K562 (cell line): Measurements from ENCODE around the gene AIG1. TPM values are rescaled to one million over a fixed set of nuclear protein-coding genes. Genes with fewer than 3 reads are reported as not detected.

Experiments
- ATAC-seq: fragments of 200-7000 bp; cut with Tn5 transposase; 3 replicates; pipeline ENCODE4 v1.9.1; 2020; ENCODE audit warnings: moderate library complexity
- BruUV-seq: library from RNA; stranded (reverse); fragments of 400-500 nt; replicated peaks from 2 replicates; lab custom pipeline; 2021; lab: Mats Ljungman, UMichigan
- CTCF ChIA-PET: fragments of 300-600 bp; formaldehyde crosslinking; extraction: SDS; loops from one replicate; lab custom pipeline; 2021; ENCODE audit warnings: low intra/inter-chr PET ratio; lab: Yijun Ruan, JAX
- POLR2A ChIA-PET: fragments of 300-600, 350-650 bp; sonication (Branson Sonifier 250); formaldehyde crosslinking; extraction: SDS; loops from one replicate; lab custom pipeline; 2021; ENCODE audit warnings: antibody characterized with exemption, inconsistent platforms; lab: Yijun Ruan, JAX
- DNase-seq, 4 experiments: peaks; one replicate each; pipeline versions ENCODE4 v3.0.0 to v3.0.0-alpha.2; 2011 to 2018; ENCODE audit warnings: low spot score in 3 of 4, mixed read lengths in 3 of 4; ENCODE audit errors: extremely low read depth in 1 of 4
- FAIRE-seq: peaks from 2 replicates; lab custom pipeline; 2011; peaks lifted over from hg19 to GRCh38; lab: Jason Lieb, UNC
- H2AFZ ChIP-seq: 2 replicates; pipeline ENCODE4 v1.6.0; 2011; ENCODE audit warnings: low read depth, low read length, control low read depth, inconsistent platforms
- H3K27ac ChIP-seq: fragments of 200-600 bp; 3 replicates; pipeline ENCODE4 v1.8.0; 2011; ENCODE audit warnings: low read depth, mild to moderate bottlenecking, control low read depth, inconsistent platforms, low read length, moderate library complexity, mixed read lengths; ENCODE audit errors: extremely low read depth
- H3K27me3 ChIP-seq, 2 experiments: fragments of 300-600 bp in 1 of 2; 2 replicates in 1 of 2; 3 replicates in 1 of 2; pipeline versions ENCODE4 v1.6.0 to v1.8.0; 2011; ENCODE audit warnings: inconsistent platforms in 2 of 2, low read length in 2 of 2, mild to moderate bottlenecking in 1 of 2, mixed read lengths in 1 of 2, moderate library complexity in 1 of 2; ENCODE audit not compliant: control insufficient read depth in 2 of 2, insufficient read depth in 2 of 2
- H3K36me3 ChIP-seq: fragments of 300-600 bp; 3 replicates; pipeline ENCODE4 v1.8.0; 2011; ENCODE audit warnings: mild to moderate bottlenecking, low read length, inconsistent platforms; ENCODE audit not compliant: control insufficient read depth, insufficient read depth
- H3K4me1 ChIP-seq, 2 experiments: fragments of 200-600 bp in 1 of 2; replicated peaks in 1 of 2; 2 replicates in 1 of 2; 3 replicates in 1 of 2; pipeline versions ENCODE4 v1.5.1 to v1.8.0; 2011; ENCODE audit warnings: inconsistent platforms in 2 of 2, low read length in 2 of 2, mild to moderate bottlenecking in 1 of 2, mixed read lengths in 1 of 2, moderate library complexity in 1 of 2; ENCODE audit not compliant: control insufficient read depth in 2 of 2, insufficient read depth in 2 of 2
- H3K4me2 ChIP-seq: 2 replicates; pipeline ENCODE4 v1.6.1; 2011; ENCODE audit warnings: low read length, control low read depth, inconsistent platforms, mixed read lengths; ENCODE audit not compliant: insufficient read depth
- H3K4me3 ChIP-seq: fragments of 200-600 bp; sonication (generic), shearing (Covaris generic); 2 replicates; pipeline ENCODE4 v1.5.1; 2016; ENCODE audit warnings: control low read depth, inconsistent platforms
- H3K79me2 ChIP-seq: fragments of 200-600 bp; 3 replicates; pipeline ENCODE4 v1.8.0; 2011; ENCODE audit warnings: low read length, inconsistent platforms; ENCODE audit not compliant: control insufficient read depth, insufficient read depth
- H3K9ac ChIP-seq, 2 experiments: 2 replicates each; pipeline versions ENCODE4 v1.6.0 to v1.6.1; 2011; ENCODE audit warnings: low read depth in 2 of 2, low read length in 2 of 2, control low read depth in 1 of 2, inconsistent platforms in 1 of 2, mild to moderate bottlenecking in 1 of 2, mixed read lengths in 1 of 2; ENCODE audit not compliant: insufficient read depth in 1 of 2
- H3K9me1 ChIP-seq: one replicate; pipeline ENCODE4 v1.6.0; 2011; ENCODE audit warnings: inconsistent platforms, mild to moderate bottlenecking, low read length, moderate library complexity; ENCODE audit not compliant: control insufficient read depth, insufficient read depth
- H3K9me3 ChIP-seq: replicated peaks from 2 replicates; pipeline ENCODE4 v1.5.1; 2011; ENCODE audit warnings: low read depth, low read length, inconsistent platforms; ENCODE audit not compliant: control insufficient read depth, insufficient read depth
- H4K20me1 ChIP-seq: replicated peaks from 2 replicates; pipeline ENCODE4 v1.6.1; 2011; ENCODE audit warnings: low read length, inconsistent platforms, mixed read lengths; ENCODE audit not compliant: control insufficient read depth, insufficient read depth
- CEBPG ChIP-seq, 3 experiments: fragments of 200-800 bp in 1 of 3; sonication (Bioruptor generic) in 1 of 3; sonication (generic) in 1 of 3; formaldehyde crosslinking in 1 of 3; IDR thresholded peaks in 2 of 3; conservative IDR thresholded peaks in 1 of 3; 2 replicates each; pipeline versions ENCODE4 v1.6.1 to v1.8.0; 2016 to 2022; ENCODE audit warnings: missing compliant biosample characterization in 2 of 3, missing genetic modification characterization in 2 of 3, mild to moderate bottlenecking in 1 of 3, missing genetic modification reagents in 1 of 3
- CHD4 ChIP-seq: fragments of 200-600 bp; sonication (generic); IDR thresholded peaks from 3 replicates; pipeline ENCODE4 v1.6.1; 2012; ENCODE audit warnings: low read depth, mild to moderate bottlenecking, mixed read lengths, low read length, inconsistent platforms; ENCODE audit not compliant: insufficient read depth, insufficient replicate concordance, poor library complexity, severe bottlenecking
- EHMT2 ChIP-seq: fragments of 450-650 bp; IDR thresholded peaks from 2 replicates; pipeline ENCODE4 v1.6.1; 2018; ENCODE audit warnings: antibody characterized with exemption
- ESRRA ChIP-seq: fragments of 450-650 bp; IDR thresholded peaks from 2 replicates; pipeline ENCODE4 v1.6.1; 2014; ENCODE audit warnings: low read depth, mild to moderate bottlenecking, moderate library complexity, borderline replicate concordance
- FOXA3 ChIP-seq, 2 experiments: fragments of 450-650 bp in 1 of 2; sonication (generic) in 1 of 2; formaldehyde crosslinking; IDR thresholded peaks in 1 of 2; conservative IDR thresholded peaks in 1 of 2; 2 replicates each; pipeline versions ENCODE4 v1.4.0 to v1.8.0; 2020 to 2022; ENCODE audit warnings: mild to moderate bottlenecking in 2 of 2, missing genetic modification reagents in 1 of 2
- FOXK1 ChIP-seq: sonication (generic); formaldehyde crosslinking; IDR thresholded peaks from 2 replicates; pipeline ENCODE4 v1.8.0; 2022; ENCODE audit warnings: missing genetic modification reagents, mild to moderate bottlenecking, borderline replicate concordance
- LEF1 ChIP-seq: fragments of 450-650 bp; IDR thresholded peaks from 2 replicates; pipeline ENCODE4 v1.6.1; 2016; ENCODE audit warnings: mild to moderate bottlenecking
- MTA3 ChIP-seq: fragments of 450-650 bp; formaldehyde crosslinking; IDR thresholded peaks from 2 replicates; pipeline ENCODE4 v1.6.1; 2017; ENCODE audit warnings: mild to moderate bottlenecking, borderline replicate concordance
- PHB ChIP-seq: fragments of 250-450 bp; sonication (Bioruptor Pico); IDR thresholded peaks from 2 replicates; pipeline ENCODE4 v1.5.0; 2021
- PURB ChIP-seq: sonication (generic); formaldehyde crosslinking; IDR thresholded peaks from 2 replicates; pipeline ENCODE4 v1.9.0; 2021; ENCODE audit warnings: low read depth, mild to moderate bottlenecking, missing genetic modification reagents
- RCOR1 ChIP-seq, 2 experiments: IDR thresholded peaks; 2 replicates each; pipeline ENCODE4 v1.6.1; 2012; ENCODE audit warnings: low read depth in 2 of 2, low read length in 2 of 2, borderline replicate concordance in 1 of 2, improper control_type of control experiment in 1 of 2
- RFX1 ChIP-seq: fragments of 450-650 bp; IDR thresholded peaks from 2 replicates; pipeline ENCODE4 v1.6.1; 2016; ENCODE audit warnings: mild to moderate bottlenecking, moderate library complexity
- STAG1 ChIP-seq: sonication (generic); formaldehyde crosslinking; IDR thresholded peaks from 2 replicates; pipeline ENCODE4 v1.5.0; 2020; ENCODE audit warnings: missing genetic modification reagents, borderline replicate concordance
- THRAP3 ChIP-seq: fragments of 450-650 bp; IDR thresholded peaks from 2 replicates; pipeline ENCODE4 v1.6.1; 2016; ENCODE audit warnings: mild to moderate bottlenecking, inconsistent platforms, borderline replicate concordance
- TSC22D4 ChIP-seq: fragments of 450-650 bp; IDR thresholded peaks from 2 replicates; pipeline ENCODE4 v1.6.1; 2016; ENCODE audit warnings: missing genetic modification characterization, missing biosample characterization, control low read depth
- ZBTB1 ChIP-seq: sonication (generic); formaldehyde crosslinking; IDR thresholded peaks from 2 replicates; pipeline ENCODE4 v1.8.1; 2023; ENCODE audit warnings: missing genetic modification reagents, low read depth, mild to moderate bottlenecking, borderline replicate concordance
- ZNF584 ChIP-seq: fragments of 200-800 bp; sonication (Bioruptor generic); IDR thresholded peaks from 2 replicates; pipeline ENCODE4 v1.6.1; 2016; ENCODE audit warnings: low read depth, mild to moderate bottlenecking, missing genetic modification characterization, missing compliant biosample characterization
- WGBS: fragments of 100-300 bp; shearing (Covaris generic); methylation state at CpG from one replicate; pipeline ENCODE4 v1.1.6; 2016; ENCODE audit warnings: low coverage, mixed read lengths; ENCODE audit not compliant: insufficient coverage; ENCODE audit errors: missing lambda C conversion rate; 5-methylcytosine and 5-hydroxymethylcytosine counted together
- in situ Hi-C: fragments of 300-500 bp; cut with MboI; formaldehyde crosslinking; loops from 4 replicates; pipeline ENCODE4 v1.15.0; 2018; ENCODE audit warnings: inconsistent platforms, mixed read lengths
- intact Hi-C: fragments of 100-400 bp; cut with micrococcal nuclease; formaldehyde crosslinking; loops from 2 replicates; pipeline ENCODE4 v1.14.2; 2022
- polyA plus RNA-seq, 8 experiments: library from polyadenylated mRNA; depleted of rRNA in 4 of 8; stranded (reverse) in 5 of 8; unstranded in 3 of 8; fragments of >200 nt; fragmentation: Nextera tagmentation in 2 of 8; fragmentation: Illumina TruSeq in 1 of 8; extraction: Ambion mirVana in 2 of 8; extraction: Trizol in 1 of 8; gene quantifications; 2 replicates each; pipeline versions ENCODE4 v1.2.1 to v1.2.3, GENCODE V29; 2011 to 2014; ENCODE audit warnings: inconsistent platforms in 1 of 8, missing spikeins in 1 of 8
- total RNA-seq, 7 experiments: library from RNA; depleted of rRNA in 6 of 7; stranded (reverse); fragments of >200 nt in 6 of 7; fragmentation: Illumina TruSeq in 2 of 7; extraction: Trizol in 2 of 7; gene quantifications; 2 replicates each; pipeline versions ENCODE4 v1.2.1 to v1.2.3, GENCODE V29; 2011 to 2021; ENCODE audit warnings: low replicate concordance in 1 of 7
- TF ChIP-seq, protein P1 (sequence below), 3 experiments: fragments of 200-800 bp in 1 of 3; fragments of 250-450 bp in 1 of 3; fragments of 450-650 bp in 1 of 3; sonication (Bioruptor Pico) in 1 of 3; sonication (Bioruptor generic) in 1 of 3; formaldehyde crosslinking in 1 of 3; IDR thresholded peaks; 2 replicates each; pipeline versions ENCODE4 v1.6.1 to v1.8.0; 2016 to 2022; ENCODE audit warnings: mild to moderate bottlenecking in 2 of 3, missing genetic modification characterization in 2 of 3, missing compliant biosample characterization in 1 of 3, moderate library complexity in 1 of 3
- TF ChIP-seq, protein P2 (sequence below): fragments of 250-450 bp; sonication (Bioruptor Pico); IDR thresholded peaks from 2 replicates; pipeline ENCODE4 v1.8.0; 2021; ENCODE audit warnings: moderate library complexity, mild to moderate bottlenecking, inconsistent platforms

AIG1 gene
- total and polyA plus RNA-seq, 9 of the 15 experiments (the other 6 are each of a cell fraction or from before 2014, with no cell fraction given), result 74.8 to 333 (median 127) TPM

DNA sequence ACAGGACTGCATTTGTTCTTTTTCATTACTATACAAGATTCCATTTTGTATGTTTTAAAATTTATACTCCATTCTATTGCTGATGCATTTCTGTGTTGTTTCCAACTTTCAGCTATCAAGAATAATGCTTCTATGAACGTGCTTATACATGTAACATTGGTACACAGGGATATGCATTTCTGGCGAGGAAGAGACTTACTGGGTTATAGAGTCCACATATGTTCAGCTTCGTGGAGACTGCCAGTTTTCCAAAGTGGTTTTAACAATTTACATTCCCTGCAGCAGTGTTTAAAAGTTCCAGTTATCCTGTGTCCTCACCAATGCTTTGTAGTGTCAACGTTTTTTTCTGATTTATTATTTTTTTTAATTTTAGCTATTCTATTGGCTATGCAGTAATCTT lies 48.5 kb downstream of the AIG1 start:
- in situ Hi-C loops, result no loop called here
- DNase-seq, result no peak

More for the DNA sequence above, 48.5 kb downstream of the AIG1 start:
- 42% methylated on average over 4 of the region's 4 CpGs for WGBS
- no peak overlapping the region for H3K4me2 ChIP-seq
- no peak overlapping the region for H3K4me3 ChIP-seq
- FAIRE-seq, result no peak
- POLR2A ChIA-PET, result interaction anchor here (0.6 to 1.1 kb wide), 2 partner anchors 10 to 228 kb away, joined by 3 read pairs; no protein-coding TSS in a partner anchor
- no peaks in the 10 kb centered on the region; a peak in 2 of 5 replicates for H3K4me1 ChIP-seq
- no peaks in the 10 kb centered on the region for H3K9me1 ChIP-seq
- H2AFZ ChIP-seq, result no peak overlapping the region
- H3K79me2 ChIP-seq, result no peaks in the 10 kb centered on the region
- intact Hi-C loops, result no loop called here
- no TSS peak for BruUV-seq
- H3K27ac ChIP-seq, result no peak overlapping the region
- CTCF ChIA-PET, result no interaction called here
- no peaks in the 10 kb centered on the region for H3K9me3 ChIP-seq
- no peaks in the 10 kb centered on the region for H4K20me1 ChIP-seq
- H3K27me3 ChIP-seq, result no peaks in the 10 kb centered on the region
- H3K9ac ChIP-seq, result no peak overlapping the region
- H3K36me3 ChIP-seq, result peaks cover 9% of the 10 kb centered on the region; the same call in 2 of the 3 replicates
- TF ChIP-seq STAG1 (CRISPR knock-in tag) (no peak), MTA3 (no peak), ESRRA (no peak), PHB (no peak), EHMT2 (no peak), TSC22D4 (tag) (no peak), THRAP3 (no peak), PURB (CRISPR knock-in tag) (no peak), FOXK1 (no peak), RCOR1 (IDR thresholded peaks at IDR 0.05; ENCODE audit: borderline replicate concordance in 1 of 2, low read depth in 2 of 2, low read length in 2 of 2) (no peak), FOXA3 (CRISPR knock-in tag; conservative IDR thresholded peaks at IDR 0.05 in 1 of 2, IDR thresholded peaks at IDR 0.05 in 1 of 2) (no peak), ZBTB1 (CRISPR knock-in tag) (no peak), CEBPG (CRISPR knock-in tag; IDR thresholded peaks at IDR 0.05) (no peak), CEBPG (tag; conservative IDR thresholded peaks at IDR 0.05 in 1 of 2, IDR thresholded peaks at IDR 0.05 in 1 of 2) (no peak), CHD4 (no peak), LEF1 (no peak), RFX1 (no peak), ZNF584 (CRISPR knock-in tag) (no peak)
- TF ChIP-seq, protein P1, sequence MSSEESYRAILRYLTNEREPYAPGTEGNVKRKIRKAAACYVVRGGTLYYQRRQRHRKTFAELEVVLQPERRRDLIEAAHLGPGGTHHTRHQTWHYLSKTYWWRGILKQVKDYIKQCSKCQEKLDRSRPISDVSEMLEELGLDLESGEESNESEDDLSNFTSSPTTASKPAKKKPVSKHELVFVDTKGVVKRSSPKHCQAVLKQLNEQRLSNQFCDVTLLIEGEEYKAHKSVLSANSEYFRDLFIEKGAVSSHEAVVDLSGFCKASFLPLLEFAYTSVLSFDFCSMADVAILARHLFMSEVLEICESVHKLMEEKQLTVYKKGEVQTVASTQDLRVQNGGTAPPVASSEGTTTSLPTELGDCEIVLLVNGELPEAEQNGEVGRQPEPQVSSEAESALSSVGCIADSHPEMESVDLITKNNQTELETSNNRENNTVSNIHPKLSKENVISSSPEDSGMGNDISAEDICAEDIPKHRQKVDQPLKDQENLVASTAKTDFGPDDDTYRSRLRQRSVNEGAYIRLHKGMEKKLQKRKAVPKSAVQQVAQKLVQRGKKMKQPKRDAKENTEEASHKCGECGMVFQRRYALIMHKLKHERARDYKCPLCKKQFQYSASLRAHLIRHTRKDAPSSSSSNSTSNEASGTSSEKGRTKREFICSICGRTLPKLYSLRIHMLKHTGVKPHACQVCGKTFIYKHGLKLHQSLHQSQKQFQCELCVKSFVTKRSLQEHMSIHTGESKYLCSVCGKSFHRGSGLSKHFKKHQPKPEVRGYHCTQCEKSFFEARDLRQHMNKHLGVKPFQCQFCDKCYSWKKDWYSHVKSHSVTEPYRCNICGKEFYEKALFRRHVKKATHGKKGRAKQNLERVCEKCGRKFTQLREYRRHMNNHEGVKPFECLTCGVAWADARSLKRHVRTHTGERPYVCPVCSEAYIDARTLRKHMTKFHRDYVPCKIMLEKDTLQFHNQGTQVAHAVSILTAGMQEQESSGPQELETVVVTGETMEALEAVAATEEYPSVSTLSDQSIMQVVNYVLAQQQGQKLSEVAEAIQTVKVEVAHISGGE (CRISPR knock-in tag; IDR thresholded peaks at IDR 0.05), result no peak
- TF ChIP-seq, protein P2, sequence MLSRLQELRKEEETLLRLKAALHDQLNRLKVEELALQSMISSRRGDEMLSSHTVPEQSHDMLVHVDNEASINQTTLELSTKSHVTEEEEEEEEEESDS (CRISPR knock-in tag), result no peak
- no peak for ATAC-seq
